GM13976 (cell line): Measurements from ENCODE around the gene ICAM5.

Experiments used
- DNase-seq: peaks from one replicate; pipeline ENCODE4 v3.0.0; 2012; ENCODE audit warnings: low spot score
- in situ Hi-C: fragments of 300-500 bp; cut with MboI; formaldehyde crosslinking; loops from one replicate; pipeline ENCODE4 v1.12.0; 2022; ENCODE audit warnings: low sequenced_read_pairs, mixed read lengths, inconsistent platforms; ENCODE audit not compliant: unreplicated experiment
- TF ChIP-seq, protein P1 (sequence below): IDR thresholded peaks from 2 replicates; pipeline ENCODE4 v1.5.1; 2012; ENCODE audit warnings: borderline replicate concordance, mild to moderate bottlenecking; ENCODE audit not compliant: insufficient read depth; ENCODE audit errors: extremely low read depth, missing control alignments, control extremely low read depth

The ICAM5 gene

DNA sequence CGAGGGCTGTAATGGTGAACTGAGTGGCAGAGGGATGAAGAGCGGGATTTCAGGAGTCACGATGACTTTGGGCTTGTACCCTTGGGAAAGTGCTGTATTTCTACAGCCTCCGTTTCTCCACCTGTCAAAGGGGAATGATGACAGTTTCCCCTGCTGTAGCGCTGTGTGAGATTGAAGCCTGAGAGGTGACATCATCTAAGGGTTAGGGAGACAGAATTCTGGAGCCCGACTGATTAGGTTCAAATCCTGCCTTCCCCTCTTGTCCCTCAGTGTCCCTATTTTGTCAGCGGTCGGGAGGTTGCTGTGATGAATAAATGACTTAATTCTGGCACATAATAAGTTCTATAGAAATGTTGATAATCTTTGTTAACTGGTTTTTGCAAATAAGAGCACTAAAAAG is 37.0 kb upstream of the ICAM5 start:
- TF ChIP-seq, protein P1, sequence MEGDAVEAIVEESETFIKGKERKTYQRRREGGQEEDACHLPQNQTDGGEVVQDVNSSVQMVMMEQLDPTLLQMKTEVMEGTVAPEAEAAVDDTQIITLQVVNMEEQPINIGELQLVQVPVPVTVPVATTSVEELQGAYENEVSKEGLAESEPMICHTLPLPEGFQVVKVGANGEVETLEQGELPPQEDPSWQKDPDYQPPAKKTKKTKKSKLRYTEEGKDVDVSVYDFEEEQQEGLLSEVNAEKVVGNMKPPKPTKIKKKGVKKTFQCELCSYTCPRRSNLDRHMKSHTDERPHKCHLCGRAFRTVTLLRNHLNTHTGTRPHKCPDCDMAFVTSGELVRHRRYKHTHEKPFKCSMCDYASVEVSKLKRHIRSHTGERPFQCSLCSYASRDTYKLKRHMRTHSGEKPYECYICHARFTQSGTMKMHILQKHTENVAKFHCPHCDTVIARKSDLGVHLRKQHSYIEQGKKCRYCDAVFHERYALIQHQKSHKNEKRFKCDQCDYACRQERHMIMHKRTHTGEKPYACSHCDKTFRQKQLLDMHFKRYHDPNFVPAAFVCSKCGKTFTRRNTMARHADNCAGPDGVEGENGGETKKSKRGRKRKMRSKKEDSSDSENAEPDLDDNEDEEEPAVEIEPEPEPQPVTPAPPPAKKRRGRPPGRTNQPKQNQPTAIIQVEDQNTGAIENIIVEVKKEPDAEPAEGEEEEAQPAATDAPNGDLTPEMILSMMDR, result no peak

DNA sequence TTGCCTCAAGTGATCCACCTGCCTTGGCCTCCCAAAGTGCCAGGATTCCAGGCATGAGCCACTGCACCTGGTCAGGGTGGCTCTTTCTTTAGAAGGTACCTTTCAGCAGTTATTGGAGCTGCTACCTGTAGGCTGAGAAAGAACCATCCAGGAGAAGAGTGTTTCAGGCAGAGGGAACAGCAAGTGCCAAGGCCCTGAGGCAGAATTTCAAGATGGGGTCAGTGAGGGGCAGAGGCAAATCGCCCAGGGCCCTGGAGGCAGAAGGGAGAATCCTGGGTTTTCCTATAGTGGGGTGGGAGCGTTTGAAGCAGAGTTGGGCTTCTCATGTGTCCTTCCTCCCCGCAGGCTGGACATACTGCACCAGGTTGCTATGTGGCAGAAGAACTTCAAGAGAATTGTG is 35.5 kb upstream of the ICAM5 start:
- in situ Hi-C loops, result no loop called here
- no peak for DNase-seq
- TF ChIP-seq, protein P1, result no peak

More for the DNA sequence above, 37.0 kb upstream of the ICAM5 start:
- no peak for DNase-seq
- in situ Hi-C loops, result no loop called here

DNA sequence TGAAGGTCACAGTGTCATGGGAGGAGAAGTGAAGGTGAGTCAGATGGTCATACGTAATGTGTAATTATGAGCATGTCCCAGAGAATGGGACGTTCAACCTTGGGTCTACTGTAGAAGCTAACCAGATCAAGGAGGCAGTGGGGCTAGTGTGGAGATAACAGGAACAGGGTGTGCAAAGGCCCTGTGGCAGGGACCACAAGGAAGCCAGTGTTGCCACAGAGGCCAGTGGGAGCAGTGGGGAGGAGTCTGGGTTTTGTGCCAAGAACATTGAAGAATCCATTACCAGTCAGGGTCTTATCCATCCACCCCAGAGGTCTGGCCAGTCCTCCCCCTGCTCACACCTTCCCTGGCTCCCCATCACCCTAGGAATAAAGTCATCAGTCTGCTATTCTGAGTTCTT is 34.4 kb upstream of the ICAM5 start:
- in situ Hi-C loops, result no loop called here
- DNase-seq, result no peak
- TF ChIP-seq, protein P1, result no peak

DNA sequence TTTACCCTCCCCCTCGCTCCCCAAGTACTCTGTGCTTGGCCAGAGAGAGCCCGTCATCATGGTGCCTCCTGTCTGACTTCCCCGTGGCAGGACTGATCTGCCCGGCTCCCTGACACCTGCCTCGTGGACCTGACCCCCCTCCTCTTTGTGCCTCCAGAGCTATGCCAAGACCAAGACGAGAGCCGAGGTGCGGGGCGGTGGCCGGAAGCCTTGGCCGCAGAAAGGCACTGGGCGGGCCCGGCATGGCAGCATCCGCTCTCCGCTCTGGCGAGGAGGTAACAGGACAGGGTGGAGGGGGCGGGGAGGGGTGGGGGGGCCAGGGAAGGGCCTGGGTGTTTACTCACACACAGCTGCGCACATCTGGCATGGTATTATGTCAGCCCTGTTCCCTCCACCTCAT is 33.2 kb upstream of the ICAM5 start:
- DNase-seq, result no peak
- TF ChIP-seq, protein P1, result no peak
- in situ Hi-C loops, result no loop called here

DNA sequence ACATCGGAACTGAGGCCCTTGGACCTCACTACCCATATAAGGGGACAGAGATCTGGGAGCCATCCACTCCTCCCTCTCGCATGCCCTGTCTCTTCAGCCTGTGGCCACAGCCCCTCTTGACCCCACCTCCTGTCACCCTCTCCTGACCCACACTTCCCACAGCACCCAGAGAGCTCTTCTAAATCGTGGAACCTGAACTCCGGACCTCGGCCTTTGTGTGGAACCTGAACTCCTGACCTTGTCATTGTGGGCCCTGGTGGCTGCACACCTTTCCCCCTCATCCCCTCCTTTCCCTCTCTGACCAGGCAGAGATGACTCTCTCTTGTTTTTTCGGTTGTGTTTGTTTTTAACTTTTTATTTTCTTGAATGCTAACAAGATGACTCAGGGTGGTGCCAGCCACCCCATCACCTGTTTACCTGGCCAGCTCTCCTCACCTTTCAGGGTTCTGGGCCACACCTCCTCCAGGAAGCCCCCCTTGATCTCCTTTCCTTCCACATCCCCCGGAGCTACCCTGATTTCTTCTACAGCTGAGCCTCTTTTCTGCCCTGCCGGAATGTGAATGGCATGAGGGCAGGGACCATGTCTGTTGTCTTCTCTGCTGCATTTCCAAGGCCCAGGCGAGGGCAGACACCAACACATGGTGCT is 32.7 kb upstream of the ICAM5 start:
- in situ Hi-C loops, result no loop called here
- no peak for DNase-seq
- TF ChIP-seq, protein P1, result no peak

DNA sequence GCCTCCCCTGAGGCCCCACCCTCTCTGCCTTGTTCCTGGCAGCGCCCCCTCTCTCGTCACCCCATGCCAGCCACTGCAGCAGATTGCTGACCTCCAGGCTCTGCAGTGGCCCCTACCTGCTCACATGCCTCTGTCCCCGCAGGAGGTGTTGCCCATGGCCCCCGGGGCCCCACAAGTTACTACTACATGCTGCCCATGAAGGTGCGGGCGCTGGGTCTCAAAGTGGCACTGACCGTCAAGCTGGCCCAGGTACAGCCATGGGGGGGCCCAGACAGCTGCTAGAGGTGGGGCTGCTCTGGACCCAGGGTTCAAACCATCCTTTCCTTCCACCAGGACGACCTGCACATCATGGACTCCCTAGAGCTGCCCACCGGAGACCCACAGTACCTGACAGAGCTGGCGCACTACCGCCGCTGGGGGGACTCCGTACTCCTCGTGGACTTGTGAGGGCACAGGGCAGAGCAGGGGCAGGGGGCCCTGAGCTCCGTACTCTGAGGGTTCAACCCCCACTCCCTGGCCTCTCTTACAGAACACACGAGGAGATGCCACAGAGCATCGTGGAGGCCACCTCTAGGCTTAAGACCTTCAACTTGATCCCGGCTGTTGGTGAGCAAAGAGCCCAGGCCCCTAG is 31.6 kb upstream of the ICAM5 start:
- TF ChIP-seq, protein P1, result no peak
- in situ Hi-C loops, result no loop called here
- no peak for DNase-seq
